ENCODE measurements around the gene CILP2. TPM values are rescaled to one million over a fixed set of nuclear protein-coding genes. Genes with fewer than 3 reads are reported as not detected.

CILP2 gene
- polyA plus RNA-seq, 10 donors: 0.36 to 10.8 (median 3.6) TPM

DNA sequence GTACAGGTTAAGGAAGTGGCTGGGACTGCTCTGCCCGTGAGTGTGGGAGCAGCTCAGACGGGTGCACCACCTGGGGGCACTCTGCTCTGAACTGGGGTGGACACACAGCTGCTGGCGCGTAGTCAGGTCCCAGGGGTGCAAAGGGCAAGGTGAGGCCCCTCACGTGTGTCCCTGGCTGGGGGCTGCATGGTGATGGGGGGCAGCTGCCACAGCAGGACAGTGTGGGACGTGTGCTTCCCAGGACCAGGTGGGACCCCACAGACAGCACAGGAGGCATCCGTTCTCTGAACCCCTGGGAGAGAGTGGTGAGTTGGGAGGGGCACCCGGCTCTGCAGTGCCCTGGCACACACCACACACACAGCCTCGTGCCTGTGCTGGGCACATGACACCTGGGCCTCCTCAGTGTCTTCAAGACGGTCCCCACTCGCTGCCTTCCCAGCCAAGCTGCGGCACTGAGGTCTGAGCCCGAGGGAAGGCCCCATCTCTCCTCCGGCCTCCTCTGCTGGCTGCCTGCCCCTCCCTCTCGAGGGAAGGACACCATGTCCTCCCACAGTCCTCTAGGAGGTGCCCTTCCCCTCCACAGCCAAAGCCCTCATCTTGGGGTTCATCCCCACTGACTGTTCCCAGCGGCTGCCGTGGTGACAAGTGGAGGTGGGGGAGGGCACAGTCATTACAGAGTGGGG is 24.7 kb downstream of the CILP2 start:
- no peak for DNase-seq

- no peak for DNase-seq
These were observed 25.3 kb downstream of the CILP2 start for GRCh38 chr19:19563348-19563848.

- DNase-seq: no peak
These were observed 28.2 kb downstream of the CILP2 start for GRCh38 chr19:19566306-19566705.

DNA sequence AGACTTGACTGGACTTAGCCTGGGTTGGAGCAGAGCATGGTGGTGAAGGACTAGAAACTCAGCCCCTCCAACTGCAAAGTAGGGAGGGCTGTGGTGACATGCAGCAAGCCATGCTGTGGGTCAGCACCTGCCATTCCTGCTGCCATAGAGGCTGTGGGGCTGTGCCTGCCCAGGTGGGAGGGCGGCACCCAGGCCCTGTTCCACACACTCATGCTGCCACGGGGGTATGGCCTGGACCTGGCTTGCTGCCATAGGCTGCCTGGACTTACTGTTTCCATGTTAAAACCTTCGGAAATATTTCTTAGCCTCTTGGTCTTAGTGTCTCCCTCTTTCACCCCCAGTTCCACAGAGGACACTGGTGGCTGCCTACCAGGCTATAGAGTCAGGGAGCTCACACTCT is 29.3 kb downstream of the CILP2 start:
- no peak for DNase-seq

DNA sequence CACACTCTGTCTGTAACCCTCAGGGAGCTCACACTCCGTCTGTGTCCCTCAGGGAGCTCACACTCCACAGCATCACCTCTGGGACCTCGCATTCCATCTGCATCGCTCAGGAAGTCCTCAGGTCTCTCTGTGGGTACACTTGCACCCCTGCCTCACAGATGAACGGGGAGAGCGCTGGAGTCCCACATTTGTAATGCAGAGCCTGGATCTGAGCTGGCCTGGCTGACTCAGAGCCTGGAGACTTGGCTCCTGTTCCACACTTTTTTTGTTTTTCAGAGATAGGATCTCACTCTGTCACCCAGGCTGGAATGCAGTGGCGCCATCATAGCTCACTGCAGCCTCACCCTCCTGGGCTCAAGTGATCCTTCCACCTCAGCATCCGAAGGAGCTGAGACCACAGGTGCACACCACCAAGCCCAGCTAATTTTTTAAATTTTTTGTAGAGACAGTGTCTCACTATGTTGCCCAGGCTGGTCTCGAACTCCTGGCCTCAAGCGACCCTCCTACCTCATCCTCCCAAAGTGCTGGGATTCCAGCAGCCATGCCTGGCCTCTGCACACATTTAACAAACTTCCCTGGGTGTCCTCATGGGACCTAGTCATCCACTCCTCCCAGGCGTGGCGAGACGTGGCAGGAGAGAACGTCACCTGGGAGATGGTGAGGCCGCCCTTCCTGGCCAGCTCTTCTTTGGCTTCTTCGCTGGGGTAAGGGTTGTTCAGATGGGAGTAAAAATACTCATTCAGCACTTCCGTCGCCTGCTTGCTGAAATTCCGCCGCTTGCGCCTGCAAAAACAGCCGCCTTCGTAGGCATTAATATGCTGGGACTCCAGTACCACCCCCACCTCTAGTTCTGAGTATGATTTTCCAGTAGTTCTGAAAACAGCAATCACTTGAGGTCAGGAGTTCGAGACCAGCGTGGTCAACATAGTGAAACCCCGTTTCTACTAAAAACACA is 31.0 kb downstream of the CILP2 start:
- DNase-seq: no peak

DNA sequence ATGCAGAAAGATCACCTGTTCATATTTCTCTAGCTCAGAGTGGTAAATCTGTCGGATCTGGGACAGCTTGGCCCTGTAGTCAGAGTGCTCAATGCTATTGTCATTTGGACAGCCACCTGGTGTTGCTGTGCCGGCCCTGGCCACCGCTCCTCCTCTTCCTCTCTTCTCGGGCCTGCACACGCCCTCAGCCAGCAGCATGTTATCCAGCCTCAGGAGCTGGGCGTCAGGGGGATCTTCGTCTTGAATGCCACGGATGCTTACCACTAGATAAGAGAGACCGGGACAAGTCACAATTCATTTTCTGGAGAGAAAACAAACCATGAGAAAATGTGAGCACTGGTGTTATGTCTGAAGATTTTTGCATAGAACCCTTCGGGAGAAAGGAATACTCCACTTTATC is 32.5 kb downstream of the CILP2 start:
- no peak for DNase-seq

DNA sequence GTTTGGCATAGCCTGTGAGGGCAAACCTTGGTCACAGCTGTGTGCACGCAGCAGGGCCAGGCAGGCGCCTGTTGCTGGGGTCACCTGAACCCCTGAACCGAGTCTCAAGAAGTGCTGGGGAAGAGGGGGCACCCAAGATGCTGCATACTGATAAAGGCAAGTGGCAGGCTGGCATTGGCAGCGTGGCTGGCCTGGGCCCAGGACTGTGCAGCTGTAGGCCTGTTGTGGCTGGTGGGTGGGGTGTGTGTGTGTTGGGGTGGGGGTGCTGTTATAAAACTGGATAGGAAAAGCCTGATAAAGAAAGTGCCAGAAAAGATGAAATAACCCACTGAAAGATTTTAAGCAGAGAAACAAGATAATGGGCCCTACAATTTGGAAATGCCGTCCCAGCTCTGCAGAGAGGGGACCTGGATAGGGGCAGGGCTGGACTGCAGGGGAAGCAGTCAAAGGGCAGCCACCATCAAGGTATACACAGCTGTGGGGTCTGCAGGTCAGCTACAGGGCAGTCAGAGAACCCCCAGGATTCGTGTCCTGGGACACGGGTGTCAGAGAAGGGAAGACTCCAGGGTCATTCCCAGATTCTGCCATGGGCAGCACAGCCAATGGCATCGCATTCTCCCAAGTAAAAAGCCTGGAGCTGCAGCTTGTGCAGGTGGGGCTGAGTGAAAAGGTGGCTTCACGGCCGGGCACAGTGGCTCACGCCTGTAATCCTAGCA is 33.2 kb downstream of the CILP2 start:
- DNase-seq: no peak

- DNase-seq: no peak
These were observed 37.3 kb downstream of the CILP2 start for GRCh38 chr19:19575411-19575810.

- DNase-seq: peak in 1 of 3 donors; percentile 34
These were observed 40.2 kb downstream of the CILP2 start for GRCh38 chr19:19578252-19578651.

DNA sequence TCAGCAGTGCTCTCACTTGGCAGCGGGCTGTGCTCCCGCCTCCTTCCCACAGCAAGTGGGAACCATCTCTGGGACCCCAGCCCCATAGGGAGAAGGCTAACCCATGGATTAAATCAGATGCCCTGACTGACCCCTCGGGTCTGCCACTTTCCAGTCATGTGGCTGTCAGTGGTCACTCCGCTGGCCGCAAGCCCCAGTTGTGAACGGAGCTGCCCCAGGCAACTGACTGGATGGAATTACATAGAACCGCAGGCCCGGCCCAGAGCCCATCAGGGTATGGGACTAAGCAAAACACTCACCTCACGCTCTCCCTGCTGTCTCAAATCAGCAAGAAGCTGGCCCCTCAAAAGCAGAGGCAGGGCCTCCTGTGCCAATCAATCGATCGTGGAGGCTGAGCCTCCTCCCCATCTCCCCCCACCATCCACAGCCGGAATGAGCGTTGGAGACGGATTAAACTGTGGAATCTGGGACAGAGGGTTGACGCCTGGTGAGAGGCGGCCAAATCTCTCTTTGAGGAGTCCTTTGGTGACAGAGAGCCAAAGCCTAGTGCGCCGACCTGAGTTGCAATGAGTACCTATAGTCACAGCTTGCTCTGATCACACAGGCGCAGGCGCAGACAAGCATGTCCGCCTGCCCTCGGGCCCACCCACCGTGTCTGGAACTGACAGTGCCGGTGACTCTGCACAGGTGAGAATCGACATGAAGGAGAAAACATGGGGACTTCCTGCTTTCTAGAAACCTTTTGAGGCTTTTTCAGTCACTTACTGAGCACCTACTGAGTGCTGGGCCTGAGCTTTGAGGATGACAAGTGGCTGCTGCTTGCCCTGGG is 41.7 kb downstream of the CILP2 start:
- no peak for DNase-seq

DNA sequence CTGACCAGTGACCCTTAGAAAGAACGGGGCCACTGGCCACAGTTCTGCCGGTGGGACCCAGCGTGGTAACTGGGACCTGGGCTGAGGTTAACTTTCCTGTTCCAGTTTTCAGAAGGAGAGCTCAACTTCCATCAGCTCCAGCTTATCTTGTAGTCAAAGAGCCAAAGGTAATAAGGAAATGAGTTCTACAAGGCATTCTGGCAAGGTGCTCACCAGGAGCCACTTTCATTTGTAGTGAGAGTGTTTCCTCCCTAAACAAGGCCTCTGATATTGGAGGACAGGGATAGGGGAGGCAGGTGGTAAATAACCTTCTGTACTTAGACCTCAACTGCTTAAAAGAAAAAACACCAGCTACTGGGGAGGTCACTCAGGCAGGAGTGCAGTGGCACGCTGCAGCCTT is 42.4 kb downstream of the CILP2 start:
- no peak for DNase-seq

GRCh38 chr19:19581391-19581790 is 43.3 kb downstream of the CILP2 start:
- DNase-seq: no peak

- DNase-seq: no peak
These were observed 44.4 kb downstream of the CILP2 start for GRCh38 chr19:19582471-19582870.

DNA sequence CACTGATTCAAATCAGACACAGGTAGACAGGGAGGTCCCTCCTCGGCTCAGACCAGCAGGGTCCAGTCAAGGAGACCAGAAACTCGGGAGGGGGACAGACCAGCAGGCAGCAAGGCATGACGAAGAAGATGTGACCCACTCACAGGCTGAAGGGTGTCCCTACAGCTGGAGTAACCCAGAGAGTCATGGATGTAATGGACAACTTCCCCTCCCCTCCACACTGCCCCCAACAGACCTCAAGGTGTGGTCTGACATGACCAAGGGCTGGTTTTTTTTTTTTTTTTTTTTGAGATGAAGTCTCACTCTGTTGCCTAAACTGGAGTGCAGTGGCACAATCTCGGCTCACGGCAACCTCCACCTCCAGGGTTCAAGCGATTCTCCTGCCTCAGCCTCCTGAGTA is 46.3 kb downstream of the CILP2 start:
- DNase-seq: no peak

GRCh38 chr19:19587771-19588170 is 49.7 kb downstream of the CILP2 start:
- DNase-seq: no peak

DNA sequence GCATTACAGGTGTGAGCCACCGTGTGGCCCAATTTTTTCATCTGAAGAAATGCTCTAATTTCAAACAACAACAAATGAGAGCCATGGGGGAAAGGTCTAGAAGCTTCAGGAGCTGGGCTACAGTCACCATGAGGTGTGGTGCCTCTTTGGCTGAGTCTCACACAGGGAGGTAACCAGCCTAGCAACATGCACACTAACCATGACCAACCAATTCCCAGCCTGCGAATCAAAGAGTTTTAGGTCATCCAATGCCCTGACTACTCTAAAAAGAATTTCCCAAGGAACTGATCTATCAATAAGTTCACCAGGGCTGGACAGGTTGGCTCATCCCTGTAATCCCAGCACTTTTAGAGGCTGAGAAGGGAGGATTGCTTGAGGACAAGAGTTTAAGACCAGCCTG is 50.5 kb downstream of the CILP2 start:
- DNase-seq: no peak

GRCh38 chr19:19591133-19591825 is 53.2 kb downstream of the CILP2 start:
- peak; percentile 79 to 91 (median 89) for DNase-seq

- DNase-seq: no peak
These were observed 54.6 kb downstream of the CILP2 start for GRCh38 chr19:19592690-19593089.

DNA sequence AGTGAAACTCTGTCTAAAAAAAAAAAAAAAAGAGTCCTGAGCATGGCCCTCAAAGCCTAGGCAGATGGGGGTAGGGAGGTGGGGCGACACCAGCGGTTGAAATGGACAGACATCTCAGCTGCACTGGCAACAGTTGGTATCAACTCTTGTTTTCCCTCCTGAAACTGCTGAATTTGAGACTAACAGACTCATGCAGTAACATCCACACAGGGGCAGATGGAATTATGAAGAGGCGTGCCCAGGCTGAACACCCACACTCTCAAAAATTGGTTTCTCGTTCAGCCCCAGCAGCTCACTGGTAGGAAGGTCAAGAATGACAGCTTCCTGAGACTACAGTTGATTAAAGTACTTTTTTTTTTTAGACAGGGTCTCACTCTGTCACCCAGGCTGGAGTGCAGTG is 56.3 kb downstream of the CILP2 start:
- DNase-seq: no peak

DNA sequence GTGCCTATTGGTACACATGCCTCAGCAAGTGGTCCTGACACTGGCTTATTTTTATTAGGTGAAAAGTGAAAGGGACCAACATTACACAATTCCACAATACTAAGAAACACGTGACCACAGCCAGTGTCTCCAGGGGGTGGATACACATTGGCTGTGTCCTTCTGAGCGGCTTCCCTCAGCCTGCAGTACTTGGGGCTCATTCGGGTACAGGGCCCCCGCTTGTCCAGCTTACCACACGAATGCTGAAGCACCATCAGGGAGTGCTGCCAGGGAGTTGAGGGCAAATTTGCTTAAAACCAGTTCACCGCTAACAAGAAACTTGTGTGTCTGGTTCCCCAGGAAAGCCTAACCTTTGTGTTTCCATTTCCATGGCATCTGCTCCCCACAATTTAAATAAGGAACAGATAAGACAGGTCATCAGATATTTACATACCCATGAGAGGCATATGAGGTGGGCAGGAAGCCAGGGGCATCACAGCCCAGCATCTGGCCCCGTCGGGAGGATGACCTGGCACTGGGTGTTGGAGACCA is 57.2 kb downstream of the CILP2 start:
- DNase-seq: no peak

All from muscle of back (tissue), 11 donors.